ENCODE results near the gene DPP10.
"Not testable (repeated sequence)": the region's sequence is repeated elsewhere in the genome, so short reads cannot be mapped to it uniquely, and the experiment has no call there.

Gene DPP10

DNA sequence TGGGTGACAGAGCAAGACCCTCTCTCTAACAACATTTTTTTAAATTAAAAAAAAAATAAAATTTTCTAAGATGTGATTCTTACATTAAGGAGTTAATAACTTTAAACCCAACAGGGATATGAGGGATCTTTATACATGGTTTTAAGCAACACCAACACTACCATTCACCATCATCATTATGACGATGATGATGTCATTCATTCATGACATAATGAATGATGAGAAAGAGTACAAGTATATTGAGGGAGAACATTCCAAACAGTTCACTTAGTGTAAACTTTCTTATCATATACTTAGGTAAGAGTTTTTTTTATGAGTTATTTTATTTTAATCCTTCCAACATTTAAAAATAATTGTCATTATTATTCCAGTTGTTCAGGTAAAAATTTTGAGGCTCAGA lies 863.3 kb downstream of the DPP10 start:
- no peak for DNase-seq

DNA sequence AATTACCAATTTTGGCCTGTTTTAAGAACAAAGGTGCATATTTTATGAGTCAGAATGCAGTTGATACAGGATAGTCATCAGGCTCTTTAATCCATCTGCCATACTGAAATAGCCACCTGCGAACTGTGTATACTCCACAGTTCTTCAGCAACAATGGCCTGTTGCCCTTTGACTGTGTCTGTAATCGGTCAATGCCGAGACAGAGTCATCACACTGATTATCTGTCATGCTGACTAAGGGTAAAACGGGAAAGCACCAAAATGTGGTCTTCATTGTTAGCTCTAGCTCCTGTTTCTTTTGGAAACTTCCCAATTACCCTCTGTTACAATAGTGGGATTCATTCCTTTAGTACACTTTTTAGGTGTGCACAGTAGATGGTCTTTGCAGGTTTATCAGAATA lies 871.7 kb downstream of the DPP10 start:
- no peak for DNase-seq

GRCh38 chr2:115327061-115327460 lies 884.6 kb downstream of the DPP10 start:
- no peak for DNase-seq

DNA sequence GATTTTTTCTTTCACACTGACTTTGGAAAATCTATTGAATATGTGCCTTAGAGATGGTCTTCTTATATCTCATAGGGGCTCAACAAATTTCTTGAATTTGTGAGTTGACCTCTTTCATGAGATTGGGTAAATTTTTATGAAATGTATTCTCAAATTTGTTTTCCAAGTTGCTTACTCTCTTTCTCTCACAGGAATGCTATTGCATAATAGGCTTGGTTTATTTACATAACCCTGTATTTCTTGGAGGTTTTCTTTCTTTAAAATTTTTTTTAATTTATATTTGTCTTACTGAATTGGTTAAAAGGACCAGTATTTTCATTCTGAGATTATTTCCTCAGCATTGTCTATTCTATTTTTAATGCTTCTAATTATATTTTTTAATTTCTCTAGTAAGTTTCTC lies 917.1 kb downstream of the DPP10 start:
- DNase-seq: no peak

- DNase-seq: no peak
Observed at GRCh38 chr2:115364093-115364492, 921.7 kb downstream of the DPP10 start.

- no peak for DNase-seq
Observed at GRCh38 chr2:115369400-115369799, 927.0 kb downstream of the DPP10 start.

GRCh38 chr2:115374981-115375380 lies 932.5 kb downstream of the DPP10 start:
- no peak for DNase-seq

DNA sequence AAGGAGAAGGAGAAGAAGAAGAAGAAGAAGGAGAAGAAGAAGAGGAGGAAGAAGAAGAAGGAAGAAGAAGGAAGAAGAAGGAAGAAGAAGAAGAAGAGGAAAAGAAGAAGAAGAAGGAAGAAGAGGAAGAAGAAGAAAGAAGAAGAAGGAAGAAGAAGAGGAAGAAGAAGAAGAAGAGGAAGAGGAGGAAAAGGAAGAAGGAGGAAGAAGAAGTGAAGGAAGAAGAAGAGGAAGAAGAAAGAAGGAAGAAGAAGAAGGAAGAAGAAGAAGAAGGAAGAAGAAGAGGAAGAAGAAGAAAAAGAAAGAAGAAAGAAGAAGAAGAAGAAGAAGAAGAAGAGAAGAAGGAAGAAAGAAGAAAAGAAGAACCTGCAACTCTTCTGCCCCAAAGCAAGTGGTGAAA lies 942.0 kb downstream of the DPP10 start:
- no peak for DNase-seq

- DNase-seq: peak; percentile 0
Observed at GRCh38 chr2:115386465-115386864, 944.0 kb downstream of the DPP10 start.

DNA sequence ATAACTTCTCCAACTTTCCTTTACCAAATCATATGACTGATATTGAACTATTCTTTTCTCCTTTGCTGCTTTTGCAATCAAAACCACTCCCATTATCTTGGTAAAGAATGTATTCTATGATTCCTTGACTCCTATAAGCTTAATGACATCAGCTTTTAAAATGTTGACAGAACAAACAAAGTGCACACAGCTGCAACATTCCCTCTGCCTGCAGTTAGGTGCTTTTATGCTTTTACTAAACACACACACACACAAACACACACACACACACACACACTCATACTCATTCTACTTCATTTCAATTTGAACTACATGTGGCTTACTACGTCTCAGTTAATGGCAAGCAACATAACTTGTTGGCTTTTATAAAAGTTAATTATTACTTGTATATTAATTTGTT lies 946.6 kb downstream of the DPP10 start:
- DNase-seq: peak; percentile 2

GRCh38 chr2:115389898-115390565 lies 947.6 kb downstream of the DPP10 start:
- DNase-seq: no peak

- no peak for DNase-seq
Observed at GRCh38 chr2:115396579-115396978, 954.1 kb downstream of the DPP10 start.

DNA sequence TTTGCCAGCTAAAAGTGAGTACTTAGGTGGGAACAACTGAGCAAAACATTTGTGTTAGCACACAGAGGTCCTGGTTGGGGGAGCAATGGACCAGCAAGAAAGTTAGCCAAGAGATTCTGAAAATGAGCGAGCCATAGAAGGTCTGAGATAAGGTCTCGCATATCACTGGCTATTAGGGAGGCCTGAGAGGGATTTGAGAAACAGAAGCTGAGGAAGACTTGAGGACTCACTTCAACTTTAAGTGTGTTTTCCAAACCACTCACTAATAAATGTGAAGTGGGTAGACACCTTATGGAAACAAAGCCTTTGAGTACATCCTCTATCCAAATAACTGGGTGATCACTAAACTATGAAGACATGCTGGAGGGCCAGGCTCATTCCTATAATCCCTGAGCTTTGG lies 958.5 kb downstream of the DPP10 start:
- DNase-seq: no peak

GRCh38 chr2:115412501-115412900 lies 970.1 kb downstream of the DPP10 start:
- no peak for DNase-seq

- DNase-seq: no peak
Observed at GRCh38 chr2:115413791-115414190, 971.4 kb downstream of the DPP10 start.

- DNase-seq: no peak
Observed at GRCh38 chr2:115414466-115414865, 972.0 kb downstream of the DPP10 start.

DNA sequence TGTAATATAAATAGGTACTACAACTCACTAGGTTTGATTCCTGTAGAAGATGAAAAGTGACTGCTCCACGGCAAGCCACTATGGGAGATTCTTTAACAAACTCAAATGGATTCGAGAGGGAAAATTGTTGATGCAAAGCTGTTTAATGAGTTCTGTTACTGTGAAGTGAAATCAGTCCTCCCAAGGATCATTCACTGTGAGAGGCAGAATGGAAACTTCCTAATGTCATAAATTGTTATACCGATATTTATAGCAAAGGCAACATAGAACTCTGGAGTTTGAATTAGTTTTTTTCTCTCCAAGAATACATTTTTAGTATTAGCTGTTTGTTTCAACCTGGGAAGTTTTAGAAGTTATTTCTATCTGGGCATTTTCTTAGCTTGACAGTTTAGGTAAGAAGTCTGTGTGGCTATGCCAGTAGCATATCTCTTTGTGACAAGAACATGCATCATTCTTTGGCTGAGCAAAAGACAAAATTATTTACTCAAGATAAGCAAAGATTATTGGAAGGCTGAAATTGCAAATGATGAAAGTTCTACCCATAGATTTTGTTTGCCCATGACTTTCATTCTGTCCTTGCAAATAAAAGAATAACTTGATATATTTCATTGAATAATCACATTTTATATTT lies 979.7 kb downstream of the DPP10 start:
- DNase-seq: no peak

- DNase-seq: no peak
Observed at GRCh38 chr2:115427436-115427835, 985.0 kb downstream of the DPP10 start.

- not testable (repeated sequence) for DNase-seq
Observed at GRCh38 chr2:115440746-115441145, 998.3 kb downstream of the DPP10 start.

GRCh38 chr2:115443539-115444185 lies 1001.2 kb downstream of the DPP10 start:
- DNase-seq: no peak

GRCh38 chr2:115460008-115460407 lies 1017.6 kb downstream of the DPP10 start:
- DNase-seq: no peak

DNA sequence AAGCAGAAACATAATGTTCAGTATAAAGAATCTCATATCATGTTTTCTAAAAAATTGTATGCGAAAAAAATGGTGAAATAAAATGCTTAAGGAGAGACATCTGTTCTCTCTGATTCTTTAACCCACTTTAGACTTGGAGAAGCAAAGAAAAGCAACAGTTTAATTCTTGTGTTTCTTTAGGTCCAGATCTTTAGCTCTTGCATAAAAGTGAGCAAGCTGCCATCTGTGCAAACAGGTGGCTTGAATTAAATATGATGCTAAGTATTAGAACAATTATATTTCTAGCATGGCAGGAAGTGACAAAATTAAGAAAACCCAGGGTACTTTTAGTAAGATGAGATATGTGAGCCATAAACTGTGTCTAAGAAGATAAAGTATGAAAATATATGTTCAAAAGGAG lies 1038.3 kb downstream of the DPP10 start:
- DNase-seq: no peak

DNA sequence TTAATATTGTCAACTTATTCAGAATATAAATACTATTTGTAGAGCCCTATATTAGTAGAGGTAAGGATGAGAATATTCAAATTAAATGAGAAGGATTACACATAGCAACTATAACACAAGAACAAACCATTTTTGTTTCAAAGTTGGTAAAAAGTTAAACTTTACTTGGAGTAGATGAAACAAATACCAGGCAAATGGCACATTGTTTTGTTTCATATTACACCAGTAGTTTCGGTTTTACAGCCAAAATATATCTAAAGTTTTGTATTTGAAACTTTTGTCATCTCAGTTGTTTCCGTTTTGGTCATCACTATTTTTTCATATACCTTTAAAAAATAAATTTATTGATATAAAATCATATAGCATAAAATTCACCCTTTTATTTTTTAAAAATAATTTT lies 1039.4 kb downstream of the DPP10 start:
- DNase-seq: no peak

DNA sequence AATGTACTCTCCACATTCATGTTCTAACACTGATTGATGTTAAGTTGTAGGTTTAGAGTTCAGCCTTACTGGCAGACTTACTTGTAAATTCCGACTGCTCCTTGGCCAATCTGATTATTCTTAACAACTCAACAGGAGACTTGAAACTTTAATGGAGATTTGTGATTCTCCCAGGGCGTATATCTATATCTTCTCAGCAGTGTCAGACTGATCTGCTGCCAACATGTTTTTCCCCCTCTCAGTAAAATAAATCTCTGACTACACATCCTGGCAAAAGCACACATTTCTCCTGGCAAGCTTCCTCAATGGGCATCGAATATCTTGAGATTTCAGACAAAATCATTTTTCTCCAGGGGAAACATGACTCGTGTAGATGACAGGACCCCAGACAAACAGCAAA lies 1041.2 kb downstream of the DPP10 start:
- no peak for DNase-seq

DNA sequence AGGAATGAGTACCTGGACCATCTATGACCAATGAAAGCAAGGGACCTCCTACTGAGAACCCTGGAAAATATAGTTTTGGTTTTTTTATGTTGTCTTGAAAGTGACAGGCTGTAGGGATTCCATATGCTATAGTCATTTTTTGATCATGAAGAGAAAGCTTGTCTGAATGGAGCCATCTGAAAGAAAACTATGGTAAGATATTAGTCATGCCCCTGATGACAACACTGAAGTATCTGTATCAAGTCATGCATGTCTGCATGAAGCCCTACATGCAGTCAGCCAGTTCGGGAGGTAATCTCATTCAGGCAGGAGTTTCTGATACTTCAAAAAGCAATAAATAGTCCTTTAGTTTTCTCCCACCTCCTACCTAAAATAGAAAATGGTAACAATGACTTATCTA lies 1042.0 kb downstream of the DPP10 start:
- DNase-seq: no peak
